Endodermal cell (in vitro differentiated cells): Measurements from ENCODE around the gene ZNF442. TPM values are rescaled to one million over a fixed set of nuclear protein-coding genes. Genes with fewer than 3 reads are reported as not detected.

ENCODE experiments used
- DNase-seq: peaks from one replicate; pipeline ENCODE4 v3.0.0-alpha.2; 2017
- H3K27ac ChIP-seq: 2 replicates; pipeline ENCODE4 v1.5.1; 2013; ENCODE audit warnings: mild to moderate bottlenecking, low read depth, low read length, moderate library complexity
- H3K27me3 ChIP-seq: 2 replicates; pipeline ENCODE4 v1.6.1; 2013; ENCODE audit warnings: mild to moderate bottlenecking, low read length, moderate library complexity; ENCODE audit not compliant: insufficient read depth, control insufficient read depth, poor library complexity, severe bottlenecking
- H3K36me3 ChIP-seq: 2 replicates; pipeline ENCODE4 v1.7.0; 2013; ENCODE audit warnings: mild to moderate bottlenecking, low read length, moderate library complexity; ENCODE audit not compliant: control insufficient read depth, insufficient read depth
- H3K4me1 ChIP-seq: one replicate; pipeline ENCODE4 v1.7.0; 2013; ENCODE audit warnings: low read length; ENCODE audit not compliant: control insufficient read depth, insufficient read depth
- H3K4me3 ChIP-seq: 2 replicates; pipeline ENCODE4 v1.5.1; 2013; ENCODE audit warnings: mild to moderate bottlenecking, low read length, moderate library complexity
- H3K9ac ChIP-seq: 2 replicates; pipeline ENCODE4 v1.6.1; 2013; ENCODE audit warnings: mild to moderate bottlenecking, low read length, moderate library complexity; ENCODE audit not compliant: poor library complexity, severe bottlenecking; ENCODE audit errors: extremely low read depth
- H3K9me3 ChIP-seq: 2 replicates; pipeline ENCODE4 v1.6.1; 2013; ENCODE audit warnings: mild to moderate bottlenecking, low read length, moderate library complexity; ENCODE audit not compliant: control insufficient read depth
- H3K27ac Mint-ChIP-seq: 2 replicates; pipeline ENCODE4 v1.8.0; 2020; ENCODE audit warnings: mixed read lengths
- H3K27me3 Mint-ChIP-seq: 2 replicates; pipeline ENCODE4 v1.8.0; 2021; ENCODE audit warnings: mild to moderate bottlenecking, mixed read lengths; ENCODE audit not compliant: insufficient read depth
- H3K36me3 Mint-ChIP-seq: 2 replicates; pipeline ENCODE4 v1.8.0; 2020; ENCODE audit warnings: low read depth, mixed read lengths
- H3K4me1 Mint-ChIP-seq: 2 replicates; pipeline ENCODE4 v1.8.0; 2020; ENCODE audit warnings: mixed read lengths
- H3K4me3 Mint-ChIP-seq: 2 replicates; pipeline ENCODE4 v1.8.0; 2020; ENCODE audit warnings: mild to moderate bottlenecking, moderate library complexity, mixed read lengths
- H3K9me3 Mint-ChIP-seq: 2 replicates; pipeline ENCODE4 v1.8.0; 2020; ENCODE audit warnings: mild to moderate bottlenecking, mixed read lengths
- WGBS, 2 experiments: methylation state at CpG; one replicate each; pipeline versions ENCODE4 v1.1.5 to v1.1.7; 2013; ENCODE audit warnings: missing lambda C conversion rate in 2 of 2, mixed read lengths in 1 of 2; ENCODE audit not compliant: insufficient coverage in 1 of 2, insufficient read length in 1 of 2; 5-methylcytosine and 5-hydroxymethylcytosine counted together
- total RNA-seq, 2 donors: library from RNA; stranded (reverse); fragmentation: NEBNext Ultra II Directional in 1 of 2; extraction: Animal tissue kit (Norgen Biotek cat#: 25700) in 1 of 2; gene quantifications; 2 replicates in 1 of 2; 3 replicates in 1 of 2; pipeline ENCODE4 v1.2.1, GENCODE V29; 2021
- TF ChIP-seq, protein P1 (sequence below): fragments of 200-600 bp; sonication (generic); conservative IDR thresholded peaks from 2 replicates; pipeline ENCODE4 v1.5.0; 2021; ENCODE audit warnings: antibody characterized with exemption, mild to moderate bottlenecking

Gene ZNF442
- total RNA-seq, 2 donors from 2014 or later = 2.7 to 3.5 TPM

DNA sequence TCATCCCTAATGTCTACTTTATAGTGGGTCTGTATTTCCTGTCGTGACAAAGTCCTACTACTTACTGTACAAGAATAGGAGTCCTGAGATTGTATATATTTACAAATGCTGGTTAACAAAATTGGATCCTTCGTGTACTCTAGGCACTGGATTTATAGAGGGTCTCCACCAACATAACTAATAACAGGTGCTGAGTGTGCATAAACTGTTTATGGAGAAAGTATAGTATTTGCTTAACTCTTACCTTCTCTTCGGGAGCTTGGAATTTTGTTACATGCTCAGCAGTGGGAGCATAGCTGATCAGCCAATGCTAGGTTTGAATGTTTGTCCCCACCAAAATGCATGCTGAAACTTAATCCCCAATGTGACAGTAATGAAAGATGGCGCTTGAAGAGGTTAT lies 12.1 kb downstream of the ZNF442 start:
- Histone ChIP-seq H3K4me1 (no peaks in the 10 kb centered on the region), H3K9me3 (peaks cover 77% of the 10 kb centered on the region), H3K27me3 (no peaks in the 10 kb centered on the region), H3K36me3 (peaks cover 29% of the 10 kb centered on the region), H3K9ac (no peak overlapping the region), H3K4me3 (peak overlapping the region; percentile 35), H3K27ac (no peak overlapping the region)
- 82 to 100% methylated on average over 2 to 4 of the region's 4 CpGs for WGBS, 2 experiments
- Mint-ChIP-seq H3K4me3 (no peak overlapping the region), H3K4me1 (no peaks in the 10 kb centered on the region), H3K9me3 (peaks cover 88% of the 10 kb centered on the region), H3K27me3 (no peaks in the 10 kb centered on the region), H3K36me3 (peaks cover 42% of the 10 kb centered on the region), H3K27ac (no peak overlapping the region)
- TF ChIP-seq, protein P1, sequence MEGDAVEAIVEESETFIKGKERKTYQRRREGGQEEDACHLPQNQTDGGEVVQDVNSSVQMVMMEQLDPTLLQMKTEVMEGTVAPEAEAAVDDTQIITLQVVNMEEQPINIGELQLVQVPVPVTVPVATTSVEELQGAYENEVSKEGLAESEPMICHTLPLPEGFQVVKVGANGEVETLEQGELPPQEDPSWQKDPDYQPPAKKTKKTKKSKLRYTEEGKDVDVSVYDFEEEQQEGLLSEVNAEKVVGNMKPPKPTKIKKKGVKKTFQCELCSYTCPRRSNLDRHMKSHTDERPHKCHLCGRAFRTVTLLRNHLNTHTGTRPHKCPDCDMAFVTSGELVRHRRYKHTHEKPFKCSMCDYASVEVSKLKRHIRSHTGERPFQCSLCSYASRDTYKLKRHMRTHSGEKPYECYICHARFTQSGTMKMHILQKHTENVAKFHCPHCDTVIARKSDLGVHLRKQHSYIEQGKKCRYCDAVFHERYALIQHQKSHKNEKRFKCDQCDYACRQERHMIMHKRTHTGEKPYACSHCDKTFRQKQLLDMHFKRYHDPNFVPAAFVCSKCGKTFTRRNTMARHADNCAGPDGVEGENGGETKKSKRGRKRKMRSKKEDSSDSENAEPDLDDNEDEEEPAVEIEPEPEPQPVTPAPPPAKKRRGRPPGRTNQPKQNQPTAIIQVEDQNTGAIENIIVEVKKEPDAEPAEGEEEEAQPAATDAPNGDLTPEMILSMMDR = no peak
- no peak for DNase-seq

DNA sequence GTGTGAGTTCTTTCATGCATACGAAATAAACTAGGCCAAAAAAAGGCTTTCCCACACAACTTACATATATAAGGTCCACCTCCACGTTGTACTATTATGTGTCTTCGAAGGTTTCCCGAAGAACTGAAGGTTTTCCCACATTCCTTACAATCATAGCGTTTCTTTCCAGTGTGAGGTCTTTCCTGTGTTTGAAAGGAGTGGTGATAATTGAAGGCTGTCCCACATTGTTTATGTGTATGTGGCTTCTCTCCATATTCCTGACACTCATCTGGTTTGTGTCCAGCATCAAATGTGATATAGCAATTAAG lies 14.6 kb downstream of the ZNF442 start:
- H3K36me3 Mint-ChIP-seq = peaks cover 46% of the 10 kb centered on the region
- no peak overlapping the region for H3K27ac ChIP-seq
- H3K4me3 Mint-ChIP-seq = no peak overlapping the region
- peaks cover 86% of the 10 kb centered on the region for H3K9me3 Mint-ChIP-seq
- peak overlapping the region; percentile 1 for H3K4me3 ChIP-seq
- no peak overlapping the region for H3K9ac ChIP-seq
- peaks cover 86% of the 10 kb centered on the region for H3K9me3 ChIP-seq
- H3K4me1 Mint-ChIP-seq = no peaks in the 10 kb centered on the region
- no peak for DNase-seq
- no peaks in the 10 kb centered on the region for H3K27me3 Mint-ChIP-seq
- H3K4me1 ChIP-seq = no peaks in the 10 kb centered on the region
- TF ChIP-seq, protein P1 = no peak
- H3K27me3 ChIP-seq = no peaks in the 10 kb centered on the region
- peaks cover 29% of the 10 kb centered on the region for H3K36me3 ChIP-seq
- 67 to 84% methylated on average over 1 to 5 of the region's 5 CpGs for WGBS, 2 experiments
- H3K27ac Mint-ChIP-seq = no peak overlapping the region

DNA sequence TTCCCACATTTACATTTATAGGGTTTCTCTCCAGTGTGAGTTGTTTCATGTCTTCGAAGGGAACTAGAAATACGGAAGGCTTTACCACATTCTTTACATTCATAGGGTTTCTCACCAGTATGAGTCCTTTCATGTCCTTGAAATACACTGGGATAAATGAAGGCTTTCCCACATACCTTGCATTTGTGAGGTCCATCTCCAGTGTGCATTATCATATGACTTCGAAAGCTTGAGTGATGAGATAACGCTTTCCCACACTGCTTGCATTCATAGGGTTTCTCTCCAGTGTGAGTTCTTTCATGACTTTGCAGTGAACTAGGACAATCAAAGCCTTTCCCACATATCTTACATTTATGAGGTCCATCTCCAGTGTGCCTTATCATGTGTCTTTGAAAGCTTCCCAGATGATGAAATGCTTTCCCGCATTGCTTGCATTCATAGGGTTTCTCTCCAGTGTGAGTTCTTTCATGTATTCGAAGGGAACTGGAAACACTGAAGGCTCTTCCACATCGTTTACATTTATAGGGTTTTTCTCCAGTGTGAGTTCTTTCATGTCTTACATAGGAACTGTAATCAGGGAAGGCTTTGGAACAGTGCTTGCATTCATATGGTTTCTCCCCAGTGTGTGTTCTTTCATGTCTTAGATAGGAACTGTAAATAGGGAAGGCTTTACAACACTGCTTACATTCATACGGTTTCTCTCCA lies 15.1 kb downstream of the ZNF442 start:
- 93 to 95% methylated on average over 6 to 8 of the region's 8 CpGs for WGBS, 2 experiments
- H3K27ac Mint-ChIP-seq = no peak overlapping the region
- DNase-seq = no peak
- Histone ChIP-seq H3K9ac (no peak overlapping the region), H3K9me3 (peaks cover 87% of the 10 kb centered on the region), H3K27me3 (no peaks in the 10 kb centered on the region), H3K4me1 (no peaks in the 10 kb centered on the region), H3K27ac (no peak overlapping the region), H3K36me3 (peaks cover 29% of the 10 kb centered on the region), H3K4me3 (peak overlapping the region; percentile 36)
- no peaks in the 10 kb centered on the region for H3K4me1 Mint-ChIP-seq
- no peak overlapping the region for H3K4me3 Mint-ChIP-seq
- TF ChIP-seq, protein P1 = no peak
- H3K36me3 Mint-ChIP-seq = peaks cover 48% of the 10 kb centered on the region
- no peaks in the 10 kb centered on the region for H3K27me3 Mint-ChIP-seq
- peaks cover 88% of the 10 kb centered on the region for H3K9me3 Mint-ChIP-seq
